HG02763 (cell line): ENCODE measurements around the gene IQCH.

Experiments
- ATAC-seq: cut with Tn5 transposase; IDR thresholded peaks from one replicate; pipeline ENCODE4 v1.9.1; 2021; ENCODE audit warnings: mild to moderate bottlenecking, moderate library complexity; ENCODE audit not compliant: unreplicated experiment

IQCH gene

GRCh38 chr15:67296684-67297083, 42.1 kb downstream of the IQCH start:
- no peak for ATAC-seq

GRCh38 chr15:67300266-67301025, 45.9 kb downstream of the IQCH start:
- ATAC-seq, result no peak

- ATAC-seq, result no peak
Observed at GRCh38 chr15:67303490-67304363, 49.1 kb downstream of the IQCH start.

GRCh38 chr15:67304778-67305177, 50.2 kb downstream of the IQCH start:
- no peak for ATAC-seq

GRCh38 chr15:67305506-67305905, 50.9 kb downstream of the IQCH start:
- no peak for ATAC-seq

- ATAC-seq, result no peak
Observed at GRCh38 chr15:67307156-67307555, 52.6 kb downstream of the IQCH start.

- no peak for ATAC-seq
Observed at GRCh38 chr15:67307889-67308597, 53.5 kb downstream of the IQCH start.

GRCh38 chr15:67311731-67312130, 57.1 kb downstream of the IQCH start:
- ATAC-seq, result no peak

- no peak for ATAC-seq
Observed at GRCh38 chr15:67319961-67320360, 65.4 kb downstream of the IQCH start.

- ATAC-seq, result no peak
Observed at GRCh38 chr15:67321352-67321751, 66.8 kb downstream of the IQCH start.

GRCh38 chr15:67322481-67322880, 67.9 kb downstream of the IQCH start:
- no peak for ATAC-seq

- ATAC-seq, result no peak
Observed at GRCh38 chr15:67327312-67327711, 72.7 kb downstream of the IQCH start.

GRCh38 chr15:67327737-67328136, 73.2 kb downstream of the IQCH start:
- ATAC-seq, result no peak

GRCh38 chr15:67329984-67330733, 75.6 kb downstream of the IQCH start:
- ATAC-seq, result no peak

- ATAC-seq, result no peak
Observed at GRCh38 chr15:67331676-67332075, 77.1 kb downstream of the IQCH start.

GRCh38 chr15:67335026-67335425, 80.4 kb downstream of the IQCH start:
- ATAC-seq, result no peak

GRCh38 chr15:67335534-67336222, 81.1 kb downstream of the IQCH start:
- no peak for ATAC-seq

GRCh38 chr15:67340630-67341029, 86.0 kb downstream of the IQCH start:
- ATAC-seq, result no peak

- no peak for ATAC-seq
Observed at GRCh38 chr15:67341539-67341938, 87.0 kb downstream of the IQCH start.

- ATAC-seq, result no peak
Observed at GRCh38 chr15:67343206-67343605, 88.6 kb downstream of the IQCH start.
